ENCODE results near the gene GRIPAP1.

DNA sequence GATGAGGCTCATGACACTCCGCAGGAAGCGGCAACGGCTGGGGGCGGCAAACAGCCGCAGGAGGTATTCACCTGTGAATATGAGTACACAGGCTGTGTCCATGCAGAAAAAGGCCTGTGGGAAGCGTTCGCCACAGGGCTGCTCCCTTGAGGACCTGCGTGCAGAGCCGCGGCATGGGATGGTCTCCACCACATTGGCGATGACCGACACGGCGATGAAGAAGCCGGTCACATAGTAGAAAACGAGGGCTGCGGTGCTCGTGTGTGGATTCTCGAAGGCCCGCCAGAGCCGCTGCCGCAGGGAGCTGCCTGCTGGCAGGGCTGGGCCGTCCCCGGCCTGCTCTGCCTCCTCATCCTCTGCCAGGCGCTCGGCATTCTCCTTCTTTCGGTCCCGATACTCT, 32.6 kb downstream of the GRIPAP1 start:
- TF ChIP-seq, protein P1, sequence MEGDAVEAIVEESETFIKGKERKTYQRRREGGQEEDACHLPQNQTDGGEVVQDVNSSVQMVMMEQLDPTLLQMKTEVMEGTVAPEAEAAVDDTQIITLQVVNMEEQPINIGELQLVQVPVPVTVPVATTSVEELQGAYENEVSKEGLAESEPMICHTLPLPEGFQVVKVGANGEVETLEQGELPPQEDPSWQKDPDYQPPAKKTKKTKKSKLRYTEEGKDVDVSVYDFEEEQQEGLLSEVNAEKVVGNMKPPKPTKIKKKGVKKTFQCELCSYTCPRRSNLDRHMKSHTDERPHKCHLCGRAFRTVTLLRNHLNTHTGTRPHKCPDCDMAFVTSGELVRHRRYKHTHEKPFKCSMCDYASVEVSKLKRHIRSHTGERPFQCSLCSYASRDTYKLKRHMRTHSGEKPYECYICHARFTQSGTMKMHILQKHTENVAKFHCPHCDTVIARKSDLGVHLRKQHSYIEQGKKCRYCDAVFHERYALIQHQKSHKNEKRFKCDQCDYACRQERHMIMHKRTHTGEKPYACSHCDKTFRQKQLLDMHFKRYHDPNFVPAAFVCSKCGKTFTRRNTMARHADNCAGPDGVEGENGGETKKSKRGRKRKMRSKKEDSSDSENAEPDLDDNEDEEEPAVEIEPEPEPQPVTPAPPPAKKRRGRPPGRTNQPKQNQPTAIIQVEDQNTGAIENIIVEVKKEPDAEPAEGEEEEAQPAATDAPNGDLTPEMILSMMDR (IDR thresholded peaks at IDR 0.05; ENCODE audit: insufficient read depth, low read length, poor library complexity, severe bottlenecking) = no peak
- no peak for TF ChIP-seq EZH2phosphoT487 (conservative IDR thresholded peaks at IDR 0.05; ENCODE audit: low read length)

Measured in SU-DHL-6 (cell line).